GM23338 (cell line): ENCODE measurements around the gene NADK2.

ENCODE experiments used
- CREB1 ChIP-seq: fragments of 250-450 bp; sonication (Bioruptor Pico); IDR thresholded peaks from 2 replicates; pipeline ENCODE4 v1.5.0; 2020; ENCODE audit warnings: low read depth, mild to moderate bottlenecking, moderate library complexity
- EZH2 ChIP-seq: fragments of 200-600 bp; sonication (generic); IDR thresholded peaks from one replicate; pipeline ENCODE4 v1.8.0; 2017; ENCODE audit warnings: antibody characterized with exemption, mild to moderate bottlenecking, low read depth; ENCODE audit not compliant: unreplicated experiment
- EZH2phosphoT487 ChIP-seq: fragments of 200-600 bp; sonication (generic); IDR thresholded peaks from one replicate; pipeline ENCODE4 v1.8.1; 2018; ENCODE audit warnings: antibody characterized with exemption; ENCODE audit not compliant: unreplicated experiment
- POLR2AphosphoS5 ChIP-seq: IDR thresholded peaks from 2 replicates; pipeline ENCODE4 v1.6.1; 2016; ENCODE audit warnings: antibody characterized with exemption, low read depth
- ZNF114 ChIP-seq: fragments of 250-450 bp; sonication (Bioruptor Pico); IDR thresholded peaks from 2 replicates; pipeline ENCODE4 v1.5.0; 2020; ENCODE audit warnings: mild to moderate bottlenecking, moderate library complexity
- ZNF331 ChIP-seq: fragments of 250-450 bp; sonication (Bioruptor Pico); IDR thresholded peaks from 2 replicates; pipeline ENCODE4 v1.5.0; 2020; ENCODE audit warnings: low read depth, mild to moderate bottlenecking, moderate library complexity
- TF ChIP-seq, protein P1 (sequence below), 2 experiments: fragments of 200-600 bp in 1 of 2; sonication (generic) in 1 of 2; conservative IDR thresholded peaks; 2 replicates each; pipeline versions ENCODE4 v1.5.1 to v1.6.1; 2016 to 2017; ENCODE audit warnings: antibody characterized with exemption in 2 of 2, low read depth in 2 of 2, mild to moderate bottlenecking in 2 of 2, moderate library complexity in 1 of 2
- TF ChIP-seq, protein P2 (sequence below): IDR thresholded peaks from one replicate; pipeline ENCODE4 v1.6.1; 2018; ENCODE audit warnings: antibody characterized with exemption; ENCODE audit not compliant: unreplicated experiment
- TF ChIP-seq, protein P3 (sequence below): IDR thresholded peaks from 2 replicates; pipeline ENCODE4 v1.6.1; 2016; ENCODE audit warnings: antibody characterized with exemption

DNA sequence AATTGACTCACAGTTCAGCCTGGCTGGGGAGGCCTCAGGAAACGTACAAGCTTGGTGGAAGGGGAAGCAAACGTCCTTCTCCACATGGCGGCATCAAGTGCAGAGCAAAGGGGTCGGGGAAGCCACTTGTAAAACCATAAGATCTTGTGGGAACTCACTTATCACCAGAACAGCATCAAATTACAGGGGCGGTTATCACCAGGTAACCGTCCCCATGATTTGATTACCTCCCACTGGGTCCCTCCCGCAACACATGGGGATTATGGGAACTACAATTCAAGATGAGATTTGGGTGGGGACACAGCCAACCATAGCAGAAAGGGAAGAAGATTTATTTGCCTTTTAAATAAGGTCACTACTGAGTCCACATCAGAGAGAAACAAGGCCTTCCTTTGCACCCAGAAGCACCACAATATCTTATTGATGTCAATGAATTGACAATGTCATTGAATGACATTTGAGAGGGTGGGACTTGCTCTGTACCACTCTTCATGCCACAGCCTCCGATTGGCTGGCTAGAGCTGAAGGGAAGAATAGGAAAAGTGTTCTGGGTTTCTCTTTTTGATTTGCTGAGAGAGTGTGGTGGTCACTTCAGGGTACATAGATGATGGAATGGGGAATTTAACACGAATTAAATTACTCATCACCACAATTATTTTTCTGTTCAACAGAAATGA lies 78.8 kb downstream of the NADK2 start:
- TF ChIP-seq POLR2AphosphoS5 (no peak), EZH2phosphoT487 (no peak), EZH2 (no peak), CREB1 (CRISPR knock-in tag) (no peak), ZNF114 (no peak), ZNF331 (CRISPR knock-in tag) (no peak)
- TF ChIP-seq, protein P1, sequence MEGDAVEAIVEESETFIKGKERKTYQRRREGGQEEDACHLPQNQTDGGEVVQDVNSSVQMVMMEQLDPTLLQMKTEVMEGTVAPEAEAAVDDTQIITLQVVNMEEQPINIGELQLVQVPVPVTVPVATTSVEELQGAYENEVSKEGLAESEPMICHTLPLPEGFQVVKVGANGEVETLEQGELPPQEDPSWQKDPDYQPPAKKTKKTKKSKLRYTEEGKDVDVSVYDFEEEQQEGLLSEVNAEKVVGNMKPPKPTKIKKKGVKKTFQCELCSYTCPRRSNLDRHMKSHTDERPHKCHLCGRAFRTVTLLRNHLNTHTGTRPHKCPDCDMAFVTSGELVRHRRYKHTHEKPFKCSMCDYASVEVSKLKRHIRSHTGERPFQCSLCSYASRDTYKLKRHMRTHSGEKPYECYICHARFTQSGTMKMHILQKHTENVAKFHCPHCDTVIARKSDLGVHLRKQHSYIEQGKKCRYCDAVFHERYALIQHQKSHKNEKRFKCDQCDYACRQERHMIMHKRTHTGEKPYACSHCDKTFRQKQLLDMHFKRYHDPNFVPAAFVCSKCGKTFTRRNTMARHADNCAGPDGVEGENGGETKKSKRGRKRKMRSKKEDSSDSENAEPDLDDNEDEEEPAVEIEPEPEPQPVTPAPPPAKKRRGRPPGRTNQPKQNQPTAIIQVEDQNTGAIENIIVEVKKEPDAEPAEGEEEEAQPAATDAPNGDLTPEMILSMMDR (conservative IDR thresholded peaks at IDR 0.05; ENCODE audit: low read depth in 2 of 2): no peak
- TF ChIP-seq, protein P2, sequence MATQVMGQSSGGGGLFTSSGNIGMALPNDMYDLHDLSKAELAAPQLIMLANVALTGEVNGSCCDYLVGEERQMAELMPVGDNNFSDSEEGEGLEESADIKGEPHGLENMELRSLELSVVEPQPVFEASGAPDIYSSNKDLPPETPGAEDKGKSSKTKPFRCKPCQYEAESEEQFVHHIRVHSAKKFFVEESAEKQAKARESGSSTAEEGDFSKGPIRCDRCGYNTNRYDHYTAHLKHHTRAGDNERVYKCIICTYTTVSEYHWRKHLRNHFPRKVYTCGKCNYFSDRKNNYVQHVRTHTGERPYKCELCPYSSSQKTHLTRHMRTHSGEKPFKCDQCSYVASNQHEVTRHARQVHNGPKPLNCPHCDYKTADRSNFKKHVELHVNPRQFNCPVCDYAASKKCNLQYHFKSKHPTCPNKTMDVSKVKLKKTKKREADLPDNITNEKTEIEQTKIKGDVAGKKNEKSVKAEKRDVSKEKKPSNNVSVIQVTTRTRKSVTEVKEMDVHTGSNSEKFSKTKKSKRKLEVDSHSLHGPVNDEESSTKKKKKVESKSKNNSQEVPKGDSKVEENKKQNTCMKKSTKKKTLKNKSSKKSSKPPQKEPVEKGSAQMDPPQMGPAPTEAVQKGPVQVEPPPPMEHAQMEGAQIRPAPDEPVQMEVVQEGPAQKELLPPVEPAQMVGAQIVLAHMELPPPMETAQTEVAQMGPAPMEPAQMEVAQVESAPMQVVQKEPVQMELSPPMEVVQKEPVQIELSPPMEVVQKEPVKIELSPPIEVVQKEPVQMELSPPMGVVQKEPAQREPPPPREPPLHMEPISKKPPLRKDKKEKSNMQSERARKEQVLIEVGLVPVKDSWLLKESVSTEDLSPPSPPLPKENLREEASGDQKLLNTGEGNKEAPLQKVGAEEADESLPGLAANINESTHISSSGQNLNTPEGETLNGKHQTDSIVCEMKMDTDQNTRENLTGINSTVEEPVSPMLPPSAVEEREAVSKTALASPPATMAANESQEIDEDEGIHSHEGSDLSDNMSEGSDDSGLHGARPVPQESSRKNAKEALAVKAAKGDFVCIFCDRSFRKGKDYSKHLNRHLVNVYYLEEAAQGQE: no peak
- TF ChIP-seq, protein P3, sequence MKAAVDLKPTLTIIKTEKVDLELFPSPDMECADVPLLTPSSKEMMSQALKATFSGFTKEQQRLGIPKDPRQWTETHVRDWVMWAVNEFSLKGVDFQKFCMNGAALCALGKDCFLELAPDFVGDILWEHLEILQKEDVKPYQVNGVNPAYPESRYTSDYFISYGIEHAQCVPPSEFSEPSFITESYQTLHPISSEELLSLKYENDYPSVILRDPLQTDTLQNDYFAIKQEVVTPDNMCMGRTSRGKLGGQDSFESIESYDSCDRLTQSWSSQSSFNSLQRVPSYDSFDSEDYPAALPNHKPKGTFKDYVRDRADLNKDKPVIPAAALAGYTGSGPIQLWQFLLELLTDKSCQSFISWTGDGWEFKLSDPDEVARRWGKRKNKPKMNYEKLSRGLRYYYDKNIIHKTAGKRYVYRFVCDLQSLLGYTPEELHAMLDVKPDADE: no peak
